ENCODE measurements around the gene CLPTM1L. TPM values are rescaled to one million over a fixed set of nuclear protein-coding genes. Genes with fewer than 3 reads are reported as not detected.

The CLPTM1L gene
- total and polyA plus RNA-seq, 9 of the 15 experiments (the other 6 are each of a cell fraction or from before 2014, with no cell fraction given) = 3.5 to 217 (median 177) TPM

DNA sequence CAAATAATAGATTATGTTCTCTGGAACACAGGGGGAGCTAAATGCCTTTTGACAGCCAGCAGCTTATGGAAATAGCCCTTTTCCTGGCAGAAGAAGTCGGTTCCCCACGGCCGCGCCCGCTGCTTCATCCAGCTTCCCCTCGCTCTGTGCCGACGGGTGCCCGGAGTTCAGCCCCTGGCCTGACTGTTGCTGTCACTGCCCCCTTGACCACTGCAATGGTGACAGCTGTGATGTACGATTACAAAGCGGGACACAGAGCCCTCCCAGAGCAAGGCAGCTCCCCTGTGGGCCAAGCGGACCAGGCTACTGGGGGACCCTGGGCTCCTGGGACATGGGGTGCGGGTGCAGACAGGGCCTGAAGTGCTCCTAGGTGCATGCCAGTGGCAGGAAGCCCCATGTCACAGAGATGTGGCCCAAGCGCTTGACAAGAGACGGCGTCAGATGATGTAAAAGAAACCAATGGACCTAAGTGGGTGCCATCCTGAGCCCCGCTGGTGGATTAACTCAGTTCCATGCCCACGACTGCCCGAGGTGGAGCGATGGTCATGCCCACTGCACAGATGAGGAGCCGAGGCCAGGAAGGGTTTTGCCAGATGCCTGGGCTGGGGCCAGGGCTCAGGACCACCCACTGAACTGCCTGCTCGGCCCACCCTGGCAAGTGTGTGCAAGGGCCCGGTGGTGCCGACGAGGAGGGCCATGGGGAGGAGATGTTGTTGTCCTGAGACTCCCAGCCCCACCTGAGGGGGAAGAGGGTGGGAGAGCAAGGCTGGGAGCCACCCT is 13.2 kb upstream of the CLPTM1L start:
- peaks cover 75 to 85% of the 10 kb centered on the region in 2 experiments for H3K27me3 ChIP-seq (ENCODE audit: control insufficient read depth in 2 of 2, insufficient read depth in 2 of 2, low read length in 2 of 2)
- no peak overlapping the region for H3K27ac ChIP-seq (ENCODE audit: extremely low read depth, low read depth, low read length)
- no peaks in the 10 kb centered on the region for H3K79me2 ChIP-seq (ENCODE audit: control insufficient read depth, insufficient read depth, low read length)
- FAIRE-seq (no peak), DNase-seq (ENCODE audit: extremely low read depth in 1 of 4, low spot score in 3 of 4) (no peak), ATAC-seq (no peak)
- in situ Hi-C loops (cut with MboI) = no loop called here
- H2AFZ ChIP-seq (ENCODE audit: low read depth, low read length) = no peak overlapping the region
- H3K4me3 ChIP-seq = no peak overlapping the region
- peaks cover 0 to 15% of the 10 kb centered on the region in 2 experiments; a peak in 1 of 5 replicates for H3K4me1 ChIP-seq (replicated peaks in 1 of 2; ENCODE audit: control insufficient read depth in 2 of 2, insufficient read depth in 2 of 2, low read length in 2 of 2)
- CTCF ChIA-PET (ENCODE audit: low intra/inter-chr PET ratio) = no interaction called here
- no peak overlapping the region for H3K4me2 ChIP-seq (ENCODE audit: insufficient read depth, low read length)
- no peaks in the 10 kb centered on the region for H3K36me3 ChIP-seq (ENCODE audit: control insufficient read depth, insufficient read depth, low read length)
- H3K9me3 ChIP-seq (replicated peaks; ENCODE audit: control insufficient read depth, insufficient read depth, low read depth, low read length) = no peaks in the 10 kb centered on the region
- intact Hi-C loops (cut with micrococcal nuclease) = no loop called here
- no TSS peak for BruUV-seq (replicated peaks)
- H3K9ac ChIP-seq (ENCODE audit: insufficient read depth in 1 of 2, low read depth in 2 of 2, low read length in 2 of 2) = no peak overlapping the region
- H3K9me1 ChIP-seq (ENCODE audit: control insufficient read depth, insufficient read depth, low read length) = no peaks in the 10 kb centered on the region
- H4K20me1 ChIP-seq (replicated peaks; ENCODE audit: control insufficient read depth, insufficient read depth, low read length) = peaks cover 4% of the 10 kb centered on the region; the same call in 1 of the 2 replicates
- 4% methylated on average over 25 of the region's 25 CpGs for WGBS (ENCODE audit: insufficient coverage, low coverage, missing lambda C conversion rate)
- POLR2A ChIA-PET = interaction anchor here (0.7 kb wide), 1 partner anchor 13 kb away, joined by 3 read pairs; no protein-coding TSS in a partner anchor
- no peak for TF ChIP-seq RBM22 (IDR thresholded peaks at IDR 0.05; ENCODE audit: low read depth, low read length, poor library complexity, severe bottlenecking)
- no peak for TF ChIP-seq KLF13 (tag; IDR thresholded peaks at IDR 0.05; ENCODE audit: borderline replicate concordance, low read depth)
- TF ChIP-seq ZFP30 (CRISPR knock-in tag; IDR thresholded peaks at IDR 0.05; ENCODE audit: borderline replicate concordance) = no peak
- no peak for TF ChIP-seq CBX2 (IDR thresholded peaks at IDR 0.05; ENCODE audit: insufficient read depth, low read length, poor library complexity, severe bottlenecking)
- no peak for TF ChIP-seq SMAD3 (CRISPR knock-in tag; conservative IDR thresholded peaks at IDR 0.05)
- TF ChIP-seq BCLAF1 (IDR thresholded peaks at IDR 0.05; ENCODE audit: borderline replicate concordance in 1 of 2, control insufficient read depth in 1 of 2, low read depth in 2 of 2, low read length in 1 of 2) = no peak
- no peak for TF ChIP-seq SMARCC2 (IDR thresholded peaks at IDR 0.05; ENCODE audit: low read depth)
- TF ChIP-seq ZNF830 (CRISPR knock-in tag; IDR thresholded peaks at IDR 0.05) = no peak
- TF ChIP-seq, protein P1, sequence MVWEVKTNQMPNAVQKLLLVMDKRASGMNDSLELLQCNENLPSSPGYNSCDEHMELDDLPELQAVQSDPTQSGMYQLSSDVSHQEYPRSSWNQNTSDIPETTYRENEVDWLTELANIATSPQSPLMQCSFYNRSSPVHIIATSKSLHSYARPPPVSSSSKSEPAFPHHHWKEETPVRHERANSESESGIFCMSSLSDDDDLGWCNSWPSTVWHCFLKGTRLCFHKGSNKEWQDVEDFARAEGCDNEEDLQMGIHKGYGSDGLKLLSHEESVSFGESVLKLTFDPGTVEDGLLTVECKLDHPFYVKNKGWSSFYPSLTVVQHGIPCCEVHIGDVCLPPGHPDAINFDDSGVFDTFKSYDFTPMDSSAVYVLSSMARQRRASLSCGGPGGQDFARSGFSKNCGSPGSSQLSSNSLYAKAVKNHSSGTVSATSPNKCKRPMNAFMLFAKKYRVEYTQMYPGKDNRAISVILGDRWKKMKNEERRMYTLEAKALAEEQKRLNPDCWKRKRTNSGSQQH (CRISPR knock-in tag; IDR thresholded peaks at IDR 0.05) = no peak
- TF ChIP-seq HLTF (IDR thresholded peaks at IDR 0.05) = no peak
- TF ChIP-seq, protein P2, sequence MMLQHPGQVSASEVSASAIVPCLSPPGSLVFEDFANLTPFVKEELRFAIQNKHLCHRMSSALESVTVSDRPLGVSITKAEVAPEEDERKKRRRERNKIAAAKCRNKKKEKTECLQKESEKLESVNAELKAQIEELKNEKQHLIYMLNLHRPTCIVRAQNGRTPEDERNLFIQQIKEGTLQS (IDR thresholded peaks at IDR 0.05) = no peak
- TF ChIP-seq, protein P2 (CRISPR knock-in tag; conservative IDR thresholded peaks at IDR 0.05) = no peak
- TF ChIP-seq ESRRA (IDR thresholded peaks at IDR 0.05; ENCODE audit: borderline replicate concordance, low read depth) = no peak
- no peak for TF ChIP-seq BRD4 (IDR thresholded peaks at IDR 0.05)

Measured in K562 (cell line).